ENCODE results near the gene DIPK2A. TPM values are rescaled to one million over a fixed set of nuclear protein-coding genes. Genes with fewer than 3 reads are reported as not detected.

The DIPK2A gene
- total RNA-seq, 2 donors from 2014 or later: 9.2 to 13.2 TPM

DNA sequence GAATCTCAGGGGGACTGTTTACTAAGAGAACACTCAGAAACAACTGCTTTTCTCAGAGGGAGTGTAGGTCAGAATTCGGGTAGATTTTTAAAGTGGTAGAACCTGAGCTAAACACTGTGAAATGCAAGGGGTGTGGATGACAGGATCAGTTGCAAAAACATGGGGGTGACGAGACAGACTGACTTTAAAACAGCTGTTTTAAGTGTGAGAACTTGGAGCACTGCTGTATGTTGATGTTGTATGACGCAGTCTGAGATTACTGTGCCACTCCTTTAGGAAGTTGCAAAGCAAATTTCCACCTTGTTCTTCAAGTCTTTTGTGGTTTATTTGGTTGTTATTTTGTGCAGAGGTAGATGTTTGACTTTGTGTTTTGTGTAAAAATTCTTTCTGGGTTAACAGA is 36.8 kb upstream of the DIPK2A start:
- DNase-seq: no peak
- Histone ChIP-seq H3K27me3 (no peaks in the 10 kb centered on the region), H3K9me3 (no peaks in the 10 kb centered on the region), H3K36me3 (replicated peaks in 1 of 2; ENCODE audit: insufficient read depth in 1 of 2, low read depth in 2 of 2) (no peaks in the 10 kb centered on the region), H3K4me1 (no peaks in the 10 kb centered on the region), H3K27ac (no peak overlapping the region), H3K4me3 (no peak overlapping the region)
- intact Hi-C loops (cut with DNase I): no loop called here
- WGBS, 2 donors: 38 to 39% methylated on average over 3 of the region's 3 CpGs
- ATAC-seq: no peak
- TF ChIP-seq POLR2A (IDR thresholded peaks at IDR 0.05) (no peak), CTCF (IDR thresholded peaks at IDR 0.05) (no peak)

DNA sequence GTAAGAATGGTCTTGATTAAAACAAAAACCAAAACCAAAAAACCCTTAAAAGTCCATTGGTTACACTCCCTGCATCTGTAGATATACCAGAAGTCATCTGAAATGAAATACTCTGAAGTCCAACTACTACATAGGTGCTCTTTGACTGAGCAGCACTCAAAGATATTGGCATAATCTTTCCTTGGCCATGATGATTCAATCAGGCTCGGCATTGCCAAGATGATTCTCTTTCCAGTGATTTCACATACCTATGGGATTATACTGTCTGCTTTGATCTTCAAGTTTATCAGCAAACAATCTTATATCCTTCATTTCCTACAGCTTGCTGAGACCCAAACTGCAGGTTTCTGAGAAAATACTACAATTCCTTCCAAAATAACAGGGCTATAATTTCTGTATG is 35.9 kb upstream of the DIPK2A start:
- no peaks in the 10 kb centered on the region for H3K9me3 ChIP-seq
- no peak overlapping the region for H3K27ac ChIP-seq
- no peaks in the 10 kb centered on the region for H3K4me1 ChIP-seq
- intact Hi-C loops (cut with DNase I): no loop called here
- no peaks in the 10 kb centered on the region for H3K36me3 ChIP-seq (replicated peaks in 1 of 2; ENCODE audit: insufficient read depth in 1 of 2, low read depth in 2 of 2)
- H3K4me3 ChIP-seq: no peak overlapping the region
- ATAC-seq: no peak
- WGBS, 2 donors: 57% methylated on average over 1 of the region's 1 CpG
- no peak for DNase-seq
- TF ChIP-seq CTCF (IDR thresholded peaks at IDR 0.05) (no peak), POLR2A (IDR thresholded peaks at IDR 0.05) (no peak)
- H3K27me3 ChIP-seq: no peaks in the 10 kb centered on the region

GRCh38 chr3:143950810-143951209 is 20.8 kb upstream of the DIPK2A start:
- Histone ChIP-seq H3K9me3 (no peaks in the 10 kb centered on the region), H3K27me3 (no peaks in the 10 kb centered on the region), H3K27ac (no peak overlapping the region), H3K36me3 (replicated peaks in 1 of 2; ENCODE audit: insufficient read depth in 1 of 2, low read depth in 2 of 2) (no peaks in the 10 kb centered on the region), H3K4me3 (no peak overlapping the region), H3K4me1 (no peaks in the 10 kb centered on the region)
- WGBS, 2 donors: 63 to 78% methylated on average over 2 of the region's 2 CpGs
- DNase-seq (no peak), ATAC-seq (no peak)
- TF ChIP-seq CTCF (IDR thresholded peaks at IDR 0.05) (no peak), POLR2A (IDR thresholded peaks at IDR 0.05) (no peak)
- intact Hi-C loops (cut with DNase I): no loop called here

DNA sequence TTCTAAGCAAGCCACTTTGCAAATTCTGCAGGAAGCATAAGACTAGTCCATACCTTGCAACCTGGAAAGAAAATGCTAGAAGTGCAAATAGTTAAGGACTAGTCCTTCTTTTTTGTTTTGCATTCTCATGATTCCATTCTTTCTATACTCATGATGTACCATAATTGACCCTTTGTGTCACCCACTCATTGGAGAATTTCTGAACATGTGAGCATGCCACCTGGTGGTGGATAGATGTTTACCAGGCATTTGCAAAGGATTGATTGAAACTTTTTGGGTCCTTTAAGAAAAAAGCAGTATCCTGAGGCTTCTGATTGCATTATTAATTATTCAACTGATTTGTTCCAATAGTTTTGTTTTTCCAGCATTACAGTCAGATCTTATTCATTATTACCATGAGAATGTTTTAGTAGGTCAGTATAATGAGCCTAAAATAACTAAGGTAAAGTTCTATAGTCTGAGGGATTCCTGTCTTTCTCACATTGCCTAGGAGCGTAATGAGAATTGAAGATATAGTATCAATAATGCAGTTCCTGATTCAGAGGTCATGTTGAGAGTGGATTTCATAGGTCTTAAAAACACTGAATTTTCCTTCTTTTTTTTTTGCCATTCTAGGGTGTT is 20.2 kb upstream of the DIPK2A start:
- WGBS, 2 donors: 87 to 93% methylated on average over 1 of the region's 1 CpG
- Histone ChIP-seq H3K9me3 (no peaks in the 10 kb centered on the region), H3K27ac (no peak overlapping the region), H3K4me3 (no peak overlapping the region), H3K27me3 (no peaks in the 10 kb centered on the region), H3K36me3 (replicated peaks in 1 of 2; ENCODE audit: insufficient read depth in 1 of 2, low read depth in 2 of 2) (no peaks in the 10 kb centered on the region), H3K4me1 (no peaks in the 10 kb centered on the region)
- intact Hi-C loops (cut with DNase I): no loop called here
- ATAC-seq (no peak), DNase-seq (peak in 1 of 4 donors; percentile 8)
- no peak for TF ChIP-seq POLR2A (IDR thresholded peaks at IDR 0.05)
- TF ChIP-seq CTCF (IDR thresholded peaks at IDR 0.05): peak in 6 of 7 experiments; percentile 36 to 47 (median 40)

DNA sequence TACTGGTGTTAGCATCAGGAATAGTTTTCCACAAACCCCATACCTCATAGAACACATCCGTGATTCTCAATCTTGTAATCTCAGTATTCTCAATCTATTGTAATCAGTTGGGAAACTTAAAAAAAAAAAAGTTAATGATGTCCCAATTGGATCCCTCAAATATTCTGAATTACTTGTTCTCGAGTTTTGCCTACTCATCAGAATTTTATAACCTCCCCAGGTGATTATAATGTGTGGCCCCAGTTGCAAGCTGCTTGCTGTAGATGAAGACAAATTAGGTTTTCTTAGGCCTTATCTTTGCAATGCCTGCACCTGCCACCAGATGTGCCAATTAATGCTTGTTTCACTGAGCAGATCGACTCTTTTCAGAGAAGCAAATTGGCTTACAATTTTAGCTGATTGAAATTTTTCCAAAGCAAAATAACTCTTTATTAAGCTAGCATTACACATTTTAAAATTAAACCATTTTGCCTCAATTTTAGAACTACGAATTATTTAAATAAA is 19.0 kb upstream of the DIPK2A start:
- TF ChIP-seq CTCF (IDR thresholded peaks at IDR 0.05): no peak
- TF ChIP-seq POLR2A (IDR thresholded peaks at IDR 0.05): no peak
- no peaks in the 10 kb centered on the region for H3K27me3 ChIP-seq
- H3K36me3 ChIP-seq (replicated peaks in 1 of 2; ENCODE audit: insufficient read depth in 1 of 2, low read depth in 2 of 2): no peaks in the 10 kb centered on the region
- no peak overlapping the region for H3K27ac ChIP-seq
- H3K4me1 ChIP-seq: no peaks in the 10 kb centered on the region
- intact Hi-C loops (cut with DNase I): no loop called here
- DNase-seq (no peak), ATAC-seq (no peak)
- no peak overlapping the region for H3K4me3 ChIP-seq
- no peaks in the 10 kb centered on the region for H3K9me3 ChIP-seq
- WGBS, 2 donors: 49 to 51% methylated on average over 4 of the region's 4 CpGs

Data from body of pancreas (tissue), 4 donors.